HCT116 (cell line): Measurements from ENCODE around the gene PRR36.

Experiments
- ATF3 ChIP-seq: IDR thresholded peaks from 2 replicates; pipeline ENCODE4 v1.6.1; 2012
- CBX3 ChIP-seq: IDR thresholded peaks from 2 replicates; pipeline ENCODE4 v1.6.1; 2012; ENCODE audit warnings: low read depth
- CEBPB ChIP-seq: IDR thresholded peaks from 2 replicates; pipeline ENCODE4 v1.6.1; 2012; ENCODE audit warnings: low read depth
- CTCF ChIP-seq, 3 experiments: fragments of 200-600 bp in 1 of 3; sonication (generic) in 1 of 3; IDR thresholded peaks in 2 of 3; conservative IDR thresholded peaks in 1 of 3; 2 replicates each; pipeline ENCODE4 v1.5.1; 2012 to 2017; ENCODE audit warnings: low read depth in 2 of 3, low read length in 2 of 3, antibody characterized with exemption in 1 of 3, borderline replicate concordance in 1 of 3, control low read depth in 1 of 3, mild to moderate bottlenecking in 1 of 3, mixed read lengths in 1 of 3, mixed run types in 1 of 3, moderate library complexity in 1 of 3; ENCODE audit not compliant: insufficient read depth in 1 of 3
- ELF1 ChIP-seq: IDR thresholded peaks from 2 replicates; pipeline ENCODE4 v1.6.1; 2012; ENCODE audit warnings: low read depth, borderline replicate concordance
- MAX ChIP-seq: IDR thresholded peaks from 2 replicates; pipeline ENCODE4 v1.6.1; 2012
- POLR2AphosphoS5 ChIP-seq: IDR thresholded peaks from 2 replicates; pipeline ENCODE4 v1.6.1; 2011; ENCODE audit warnings: mild to moderate bottlenecking, low read depth, low read length, moderate library complexity
- RAD21 ChIP-seq: IDR thresholded peaks from 2 replicates; pipeline ENCODE4 v1.6.1; 2012; ENCODE audit warnings: low read depth, mild to moderate bottlenecking
- REST ChIP-seq: IDR thresholded peaks from 2 replicates; pipeline ENCODE4 v1.6.1; 2012; ENCODE audit warnings: low read depth
- SIN3A ChIP-seq: IDR thresholded peaks from 2 replicates; pipeline ENCODE4 v1.6.1; 2012; ENCODE audit warnings: low read depth
- SP1 ChIP-seq: IDR thresholded peaks from 2 replicates; pipeline ENCODE4 v1.6.1; 2012; ENCODE audit warnings: low read depth
- ZNF274 ChIP-seq: fragments of 200-500 bp; sonication (Bioruptor generic); IDR thresholded peaks from 2 replicates; pipeline ENCODE4 v1.6.1; 2014; ENCODE audit warnings: mild to moderate bottlenecking, low read depth, low read length, inconsistent platforms

GRCh38 chr19:7868671-7869452 lies 5.3 kb downstream of the PRR36 start:
- TF ChIP-seq CTCF (IDR thresholded peaks at IDR 0.05 in 2 of 3, conservative IDR thresholded peaks at IDR 0.05 in 1 of 3; ENCODE audit: borderline replicate concordance in 1 of 3, insufficient read depth in 1 of 3, low read depth in 2 of 3, low read length in 2 of 3): peak in 2 of 3 experiments; percentile 63 to 65; a peak in 4 of 6 replicates
- TF ChIP-seq REST: no peak
- no peak for TF ChIP-seq SIN3A
- no peak; the same call in 1 of the 2 replicates for TF ChIP-seq SP1
- no peak for TF ChIP-seq ELF1
- no peak for TF ChIP-seq RAD21
- peak; percentile 28 for TF ChIP-seq POLR2AphosphoS5
- TF ChIP-seq ATF3: no peak
- no peak for TF ChIP-seq CEBPB
- peak; percentile 77; the same call in 1 of the 2 replicates for TF ChIP-seq MAX
- no peak for TF ChIP-seq CBX3
- no peak for TF ChIP-seq ZNF274
